HG03432 (cell line): ENCODE results near the gene RNF14.
"Not testable (repeated sequence)": the region's sequence is repeated elsewhere in the genome, so short reads cannot be mapped to it uniquely, and the experiment has no call there.

ENCODE experiments used
- ATAC-seq: cut with Tn5 transposase; IDR thresholded peaks from one replicate; pipeline ENCODE4 v1.9.1; 2021; ENCODE audit warnings: mild to moderate bottlenecking, moderate library complexity; ENCODE audit not compliant: unreplicated experiment

The RNF14 gene

GRCh38 chr5:141968914-141969608 lies at the start of gene RNF14:
TSS of gene RNF14 (plus strand) at chr5:141969105. CDS start at chr5:141973589, 4,484 bp downstream.
- ATAC-seq, result peak; percentile 94

GRCh38 chr5:141919218-141920119 lies 49.4 kb upstream of the RNF14 start:
- ATAC-seq, result no peak

- ATAC-seq, result no peak
Observed at GRCh38 chr5:141920771-141921170, 48.1 kb upstream of the RNF14 start.

GRCh38 chr5:141922827-141923447 lies 46.0 kb upstream of the RNF14 start:
- not testable (repeated sequence) for ATAC-seq

- ATAC-seq, result peak; percentile 98
Observed at GRCh38 chr5:141923448-141924313, 45.2 kb upstream of the RNF14 start, which contains the start of gene DELE1. TSS of gene DELE1 (plus strand) at chr5:141923871. CDS start at chr5:141923942, 71 bp downstream.

GRCh38 chr5:141926434-141926833 lies 42.5 kb upstream of the RNF14 start:
- ATAC-seq, result no peak

- ATAC-seq, result no peak
Observed at GRCh38 chr5:141928051-141928450, 40.9 kb upstream of the RNF14 start.

- ATAC-seq, result no peak
Observed at GRCh38 chr5:141929398-141930058, 39.4 kb upstream of the RNF14 start.

- no peak for ATAC-seq
Observed at GRCh38 chr5:141931694-141932093, 37.2 kb upstream of the RNF14 start.

- no peak for ATAC-seq
Observed at GRCh38 chr5:141933151-141933550, 35.8 kb upstream of the RNF14 start.

GRCh38 chr5:141934099-141934844 lies 34.6 kb upstream of the RNF14 start:
- ATAC-seq, result no peak

- no peak for ATAC-seq
Observed at GRCh38 chr5:141935538-141935937, 33.4 kb upstream of the RNF14 start.

GRCh38 chr5:141940695-141941271 lies 28.1 kb upstream of the RNF14 start:
- no peak for ATAC-seq

GRCh38 chr5:141941307-141941706 lies 27.6 kb upstream of the RNF14 start:
- no peak for ATAC-seq

- ATAC-seq, result no peak
Observed at GRCh38 chr5:141941779-141942178, 27.1 kb upstream of the RNF14 start.

GRCh38 chr5:141942185-141942857 lies 26.6 kb upstream of the RNF14 start:
- no peak for ATAC-seq

GRCh38 chr5:141944076-141944475 lies 24.8 kb upstream of the RNF14 start:
- ATAC-seq, result no peak

- no peak for ATAC-seq
Observed at GRCh38 chr5:141945511-141946051, 23.3 kb upstream of the RNF14 start.
